GM19395 (cell line): Measurements from ENCODE around the gene BTRC.
"Not testable (repeated sequence)": the region's sequence is repeated elsewhere in the genome, so short reads cannot be mapped to it uniquely, and the experiment has no call there.

Experiments
- ATAC-seq: cut with Tn5 transposase; IDR thresholded peaks from one replicate; pipeline ENCODE4 v1.9.1; 2021; ENCODE audit warnings: mild to moderate bottlenecking, moderate library complexity; ENCODE audit not compliant: unreplicated experiment

BTRC gene

GRCh38 chr10:101385866-101386658 is 32.1 kb downstream of the BTRC start:
- ATAC-seq = no peak

- no peak for ATAC-seq
These were observed 32.8 kb downstream of the BTRC start for GRCh38 chr10:101386659-101387259.

GRCh38 chr10:101388676-101389276 is 34.8 kb downstream of the BTRC start:
- no peak for ATAC-seq

- ATAC-seq = not testable (repeated sequence)
These were observed 35.6 kb downstream of the BTRC start for GRCh38 chr10:101389532-101389931.

- ATAC-seq = no peak
These were observed 36.1 kb downstream of the BTRC start for GRCh38 chr10:101389986-101390531.

GRCh38 chr10:101393378-101393777 is 39.4 kb downstream of the BTRC start:
- no peak for ATAC-seq

GRCh38 chr10:101394524-101395133 is 40.7 kb downstream of the BTRC start:
- no peak for ATAC-seq

GRCh38 chr10:101397140-101397539 is 43.2 kb downstream of the BTRC start:
- ATAC-seq = no peak

- no peak for ATAC-seq
These were observed 46.6 kb downstream of the BTRC start for GRCh38 chr10:101400585-101400984.

- no peak for ATAC-seq
These were observed 48.7 kb downstream of the BTRC start for GRCh38 chr10:101402711-101403110.

- ATAC-seq = no peak
These were observed 49.2 kb downstream of the BTRC start for GRCh38 chr10:101403161-101403560.

- no peak for ATAC-seq
These were observed 51.0 kb downstream of the BTRC start for GRCh38 chr10:101405001-101405400.

- ATAC-seq = no peak
These were observed 57.6 kb downstream of the BTRC start for GRCh38 chr10:101411598-101411997.

- ATAC-seq = no peak
These were observed 60.1 kb downstream of the BTRC start for GRCh38 chr10:101414034-101414433.

GRCh38 chr10:101415884-101416283 is 61.9 kb downstream of the BTRC start:
- no peak for ATAC-seq

GRCh38 chr10:101421967-101422366 is 68.0 kb downstream of the BTRC start:
- not testable (repeated sequence) for ATAC-seq

GRCh38 chr10:101425535-101425934 is 71.6 kb downstream of the BTRC start:
- ATAC-seq = no peak

GRCh38 chr10:101428036-101428435 is 74.1 kb downstream of the BTRC start:
- no peak for ATAC-seq

GRCh38 chr10:101429423-101429822 is 75.5 kb downstream of the BTRC start:
- no peak for ATAC-seq

GRCh38 chr10:101436302-101436701 is 82.3 kb downstream of the BTRC start:
- ATAC-seq = no peak

GRCh38 chr10:101438881-101439391 is 85.0 kb downstream of the BTRC start:
- ATAC-seq = no peak
